ENCODE measurements around the gene GALK2. TPM values are rescaled to one million over a fixed set of nuclear protein-coding genes. Genes with fewer than 3 reads are reported as not detected.

The GALK2 gene
- total and polyA plus RNA-seq, 8 donors = 23.1 to 43.1 (median 25.1) TPM

DNA sequence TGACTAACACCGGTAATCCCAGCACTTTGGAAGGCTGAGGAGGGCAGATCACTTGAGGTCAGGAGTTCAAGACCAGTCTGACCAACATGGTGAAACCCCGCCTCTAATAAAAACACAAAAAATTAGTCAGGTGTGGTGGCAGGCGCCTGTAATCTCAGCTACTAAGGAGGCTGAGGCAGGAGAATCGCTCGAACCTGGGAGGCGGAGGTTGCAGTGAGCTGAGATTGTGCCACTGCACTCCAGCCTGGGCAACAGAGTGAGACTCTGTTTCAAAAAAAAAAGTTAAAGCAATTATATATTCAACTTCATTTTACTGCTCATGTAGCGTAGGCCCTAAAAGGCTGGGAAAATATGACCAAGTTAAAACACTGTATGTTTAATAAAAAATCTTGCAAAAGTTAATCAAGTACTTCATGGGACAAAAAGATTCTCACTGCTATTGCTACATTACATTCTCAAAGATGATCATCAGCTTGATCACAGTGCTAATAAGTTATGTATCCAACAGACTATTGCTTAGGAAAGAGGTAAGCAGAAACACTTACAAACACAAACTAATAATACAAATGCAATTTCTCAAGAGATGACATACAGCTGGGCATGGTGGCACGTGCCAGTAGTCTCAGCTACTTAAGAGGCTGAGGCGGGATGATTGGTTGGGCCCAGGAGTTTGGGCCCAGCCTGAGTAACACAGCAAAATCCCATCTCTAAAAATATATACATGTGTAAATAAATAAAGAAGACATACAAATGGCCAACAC, 17.3 kb upstream of the GALK2 start:
- H3K4me1 ChIP-seq = peaks cover 24 to 70% of the 10 kb centered on the region in 2 donors
- ATAC-seq = no peak
- DNase-seq = no peak
- H3K27me3 ChIP-seq = no peaks in the 10 kb centered on the region
- H3K4me3 ChIP-seq = no peak overlapping the region
- no peak overlapping the region for H3K27ac ChIP-seq
- intact Hi-C loops (cut with DNase I) = no loop called here
- H3K9me3 ChIP-seq = no peaks in the 10 kb centered on the region
- no peaks in the 10 kb centered on the region for H3K36me3 ChIP-seq
- TF ChIP-seq, protein P1, sequence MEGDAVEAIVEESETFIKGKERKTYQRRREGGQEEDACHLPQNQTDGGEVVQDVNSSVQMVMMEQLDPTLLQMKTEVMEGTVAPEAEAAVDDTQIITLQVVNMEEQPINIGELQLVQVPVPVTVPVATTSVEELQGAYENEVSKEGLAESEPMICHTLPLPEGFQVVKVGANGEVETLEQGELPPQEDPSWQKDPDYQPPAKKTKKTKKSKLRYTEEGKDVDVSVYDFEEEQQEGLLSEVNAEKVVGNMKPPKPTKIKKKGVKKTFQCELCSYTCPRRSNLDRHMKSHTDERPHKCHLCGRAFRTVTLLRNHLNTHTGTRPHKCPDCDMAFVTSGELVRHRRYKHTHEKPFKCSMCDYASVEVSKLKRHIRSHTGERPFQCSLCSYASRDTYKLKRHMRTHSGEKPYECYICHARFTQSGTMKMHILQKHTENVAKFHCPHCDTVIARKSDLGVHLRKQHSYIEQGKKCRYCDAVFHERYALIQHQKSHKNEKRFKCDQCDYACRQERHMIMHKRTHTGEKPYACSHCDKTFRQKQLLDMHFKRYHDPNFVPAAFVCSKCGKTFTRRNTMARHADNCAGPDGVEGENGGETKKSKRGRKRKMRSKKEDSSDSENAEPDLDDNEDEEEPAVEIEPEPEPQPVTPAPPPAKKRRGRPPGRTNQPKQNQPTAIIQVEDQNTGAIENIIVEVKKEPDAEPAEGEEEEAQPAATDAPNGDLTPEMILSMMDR (IDR thresholded peaks at IDR 0.05) = no peak

DNA sequence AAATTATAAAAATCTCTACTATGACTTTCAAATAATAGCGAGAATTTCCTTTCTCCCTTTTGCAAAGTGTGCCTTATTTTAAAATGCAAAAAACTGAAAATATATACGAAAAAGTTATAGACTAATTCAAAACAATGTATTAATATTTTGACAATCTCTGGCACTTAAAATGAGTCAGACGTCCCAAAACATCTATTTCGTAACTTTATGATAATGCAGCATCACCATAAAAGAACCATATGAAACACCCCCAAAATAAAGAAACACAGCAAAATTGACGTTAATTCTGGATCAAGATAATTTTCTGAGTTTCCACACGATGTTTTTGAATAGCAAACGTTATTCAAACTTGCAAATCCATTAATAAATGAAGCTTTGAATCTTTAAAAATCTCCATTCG, 15.7 kb upstream of the GALK2 start:
- intact Hi-C loops (cut with DNase I) = no loop called here
- TF ChIP-seq, protein P1 (IDR thresholded peaks at IDR 0.05) = no peak
- no peaks in the 10 kb centered on the region for H3K36me3 ChIP-seq
- no peaks in the 10 kb centered on the region for H3K9me3 ChIP-seq
- peak overlapping the region; percentile 87 to 95 for H3K27ac ChIP-seq
- no peak for DNase-seq
- peak overlapping the region; percentile 95 to 100 for H3K4me3 ChIP-seq
- ATAC-seq = no peak
- no peaks in the 10 kb centered on the region for H3K27me3 ChIP-seq
- H3K4me1 ChIP-seq = peaks cover 26 to 57% of the 10 kb centered on the region in 2 donors

DNA sequence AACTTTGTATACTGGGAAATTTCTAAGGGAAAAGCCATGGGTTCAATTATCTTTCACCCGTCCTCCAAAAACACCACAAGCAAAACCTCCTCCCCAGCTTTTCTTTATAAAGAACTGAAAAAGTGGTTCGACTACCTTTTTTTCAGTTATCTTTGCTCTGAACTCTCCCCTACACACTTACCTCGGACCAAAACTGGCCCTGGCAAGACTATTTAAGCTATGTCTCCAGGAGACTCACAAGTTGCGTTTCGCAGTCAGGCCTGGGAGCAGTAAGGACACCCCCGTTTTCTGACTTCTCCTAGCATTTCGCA, 15.3 kb upstream of the GALK2 start:
- no peak for DNase-seq
- Histone ChIP-seq H3K4me3 (peak overlapping the region; percentile 95 to 100), H3K36me3 (no peaks in the 10 kb centered on the region), H3K27me3 (no peaks in the 10 kb centered on the region), H3K4me1 (peaks cover 26 to 53% of the 10 kb centered on the region in 2 donors), H3K9me3 (no peaks in the 10 kb centered on the region), H3K27ac (peak overlapping the region; percentile 87 to 95)
- intact Hi-C loops (cut with DNase I) = no loop called here
- no peak for ATAC-seq
- TF ChIP-seq, protein P1 (IDR thresholded peaks at IDR 0.05) = no peak

DNA sequence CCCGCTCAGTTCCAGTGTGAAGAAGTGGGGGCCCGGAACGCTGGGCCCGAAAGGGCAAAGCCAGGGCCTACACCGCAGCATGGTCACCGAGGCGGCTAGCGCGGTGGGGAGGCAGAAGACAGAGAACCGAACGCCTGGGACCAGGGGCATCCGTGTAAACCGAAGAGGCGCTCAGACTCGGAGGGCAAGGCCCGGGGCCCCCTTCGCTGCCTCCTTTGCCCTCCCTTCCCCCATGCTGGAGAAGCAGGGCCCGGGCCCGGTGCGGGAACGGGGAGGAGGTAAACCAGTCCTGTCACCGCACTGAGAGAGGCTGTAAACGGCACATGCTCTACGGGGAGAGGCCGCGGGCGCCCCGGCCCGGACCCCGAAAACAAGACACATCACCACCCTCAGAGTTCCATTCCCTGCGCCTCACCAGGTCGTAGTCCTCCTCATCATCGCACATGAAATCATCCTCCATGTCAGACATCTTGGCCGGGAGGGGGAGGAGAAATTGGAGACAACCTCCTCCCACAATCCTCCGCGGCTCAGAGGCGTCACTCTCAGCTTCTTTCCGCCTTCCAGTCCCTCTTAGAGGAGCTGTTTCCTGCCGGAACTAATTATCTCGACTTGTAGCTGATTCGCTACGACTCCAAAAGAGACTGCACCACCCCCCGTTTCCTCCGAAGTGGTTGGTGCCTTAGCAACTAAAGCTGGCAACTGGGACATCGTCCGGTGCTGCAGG, 14.8 kb upstream of the GALK2 start, which contains the start of gene COPS2:
COPS2 (minus strand) TSS at position 490 of the 724 bp plus-strand sequence; CDS start at position 469, 21 bp downstream.
- peak; percentile 90 to 98 (median 96) for DNase-seq
- ATAC-seq = peak; percentile 98
- peak within 1 kb of the TSS; percentile 87 to 95 for H3K27ac ChIP-seq
- TF ChIP-seq, protein P1 (IDR thresholded peaks at IDR 0.05) = peak in 1 of 2 donors; percentile 27
- no peaks in the 10 kb centered on the region for H3K9me3 ChIP-seq
- H3K36me3 ChIP-seq = no peaks in the 10 kb centered on the region
- H3K4me3 ChIP-seq = peak within 1 kb of the TSS; percentile 95 to 100
- H3K27me3 ChIP-seq = no peaks in the 10 kb centered on the region
- H3K4me1 ChIP-seq = peaks cover 26 to 51% of the 10 kb centered on the region in 2 donors
- intact Hi-C loops (cut with DNase I) = no loop called here

Data from left lung (tissue), 10 donors.